GM20000 (cell line): Measurements from ENCODE around the gene AFTPH.

Experiments used
- DNase-seq: peaks from one replicate; pipeline ENCODE4 v3.0.0; 2012; ENCODE audit warnings: low spot score
- CTCF ChIP-seq: IDR thresholded peaks from 2 replicates; pipeline ENCODE4 v1.5.1; 2012; ENCODE audit warnings: mild to moderate bottlenecking, control low read depth; ENCODE audit errors: extremely low read depth, missing control alignments

The AFTPH gene

DNA sequence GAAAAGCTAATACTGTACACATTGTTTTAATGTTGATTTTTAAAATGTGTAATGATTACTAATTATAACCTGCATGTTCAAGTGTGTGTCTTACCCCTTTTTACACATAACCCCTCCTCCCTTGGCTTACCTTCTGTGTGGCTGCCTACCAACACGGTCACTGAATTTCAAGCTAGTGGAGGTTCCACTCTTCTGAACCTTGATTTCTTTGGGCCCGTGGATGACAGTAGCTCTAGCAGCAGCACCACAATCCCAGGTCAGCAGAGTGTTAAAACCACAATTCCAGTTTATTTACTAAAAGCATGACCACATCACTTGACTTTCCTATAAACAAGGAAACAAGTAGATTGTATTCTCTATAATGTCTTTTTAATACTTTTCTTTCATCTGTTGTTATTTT is 56.9 kb downstream of the AFTPH start:
- DNase-seq = no peak
- no peak for TF ChIP-seq CTCF

GRCh38 chr2:64581777-64582539 is 57.8 kb downstream of the AFTPH start:
- TF ChIP-seq CTCF = no peak
- no peak for DNase-seq

DNA sequence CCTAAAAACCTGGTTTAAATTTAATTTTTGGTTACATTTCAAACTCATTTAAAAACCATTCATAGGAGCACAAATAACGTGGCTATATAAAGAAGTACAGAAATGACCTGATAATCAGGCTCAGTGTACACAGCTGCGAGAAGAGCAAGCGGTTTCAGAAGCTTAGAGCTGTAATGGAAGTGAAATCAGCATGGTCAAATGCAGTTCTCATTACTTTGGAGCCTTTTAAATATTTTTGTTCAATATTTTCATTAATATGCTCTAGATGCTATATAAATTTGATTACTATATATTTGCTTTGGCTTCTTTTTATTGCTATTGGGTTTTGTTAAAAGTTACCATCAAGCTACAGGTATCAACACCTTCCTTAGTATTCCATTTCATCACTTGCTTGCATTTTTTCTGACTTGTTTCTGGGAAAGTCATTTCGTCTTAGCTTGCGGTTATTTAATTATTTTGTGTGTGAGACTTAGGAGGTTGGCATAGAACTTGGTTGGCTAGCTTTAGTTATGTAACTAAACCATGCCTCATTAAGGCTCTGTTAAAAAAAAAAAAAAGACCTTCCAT is 58.7 kb downstream of the AFTPH start:
- DNase-seq = peak; percentile 50
- no peak for TF ChIP-seq CTCF

DNA sequence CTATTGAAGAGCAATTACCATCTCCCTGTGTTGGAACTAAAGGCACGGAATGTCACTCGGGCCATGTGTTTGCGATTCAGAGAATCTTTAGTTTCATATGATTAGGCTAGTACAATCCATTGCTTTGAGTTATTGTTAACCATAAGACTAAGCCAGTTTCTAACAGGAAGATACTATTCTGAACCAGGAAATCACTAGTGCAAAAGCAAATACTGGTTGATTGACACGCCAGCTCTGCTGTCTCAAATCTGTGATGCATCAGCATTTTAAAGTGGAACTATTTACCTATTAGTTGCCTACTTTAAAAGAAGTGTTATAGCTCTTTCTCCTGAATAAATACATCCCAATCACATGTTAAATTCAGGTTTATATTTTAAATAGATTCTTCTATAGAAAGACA is 61.9 kb downstream of the AFTPH start:
- TF ChIP-seq CTCF = no peak
- no peak for DNase-seq

- peak; percentile 2 for TF ChIP-seq CTCF
- peak; percentile 35 for DNase-seq
These were observed 62.9 kb downstream of the AFTPH start for GRCh38 chr2:64586883-64587481.

- DNase-seq = no peak
- TF ChIP-seq CTCF = no peak
These were observed 63.4 kb downstream of the AFTPH start for GRCh38 chr2:64587561-64587960.

GRCh38 chr2:64591188-64591587 is 67.1 kb downstream of the AFTPH start:
- no peak for TF ChIP-seq CTCF
- no peak for DNase-seq
